ENCODE measurements around the gene CPB1.
"Not testable (repeated sequence)": the region's sequence is repeated elsewhere in the genome, so short reads cannot be mapped to it uniquely, and the experiment has no call there.

The CPB1 gene

GRCh38 chr3:148827585-148827984 lies at the start of gene CPB1:
Gene CPB1, plus strand, starts transcription at chr3:148827811. Its CDS starts 13 bp downstream, at chr3:148827824.
- no peak for DNase-seq (ENCODE audit: low read depth, low spot score)

- DNase-seq (ENCODE audit: low read depth, low spot score): no peak
These were observed 48.7 kb upstream of the CPB1 start for GRCh38 chr3:148778926-148779325.

DNA sequence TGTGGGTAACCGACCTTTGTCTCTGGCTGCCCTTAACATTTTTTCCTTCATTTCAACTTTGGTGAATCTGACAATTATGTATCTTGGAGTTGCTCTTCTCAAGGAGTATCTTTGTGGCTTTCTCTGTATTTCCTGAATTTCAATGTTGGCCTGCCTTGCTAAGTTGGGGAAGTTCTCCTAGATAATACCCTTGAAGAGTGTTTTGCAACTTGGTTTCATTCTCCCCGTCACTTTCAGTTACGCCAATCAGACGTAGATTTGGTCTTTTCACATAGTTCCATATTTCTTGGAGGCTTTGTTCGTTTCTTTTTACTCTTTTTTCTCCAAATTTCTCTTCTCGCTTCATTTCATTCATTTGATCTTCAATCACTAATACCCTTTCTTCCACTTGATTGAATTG lies 42.6 kb upstream of the CPB1 start:
- DNase-seq (ENCODE audit: low read depth, low spot score): not testable (repeated sequence)

GRCh38 chr3:148786159-148786558 lies 41.5 kb upstream of the CPB1 start:
- not testable (repeated sequence) for DNase-seq (ENCODE audit: low read depth, low spot score)

DNA sequence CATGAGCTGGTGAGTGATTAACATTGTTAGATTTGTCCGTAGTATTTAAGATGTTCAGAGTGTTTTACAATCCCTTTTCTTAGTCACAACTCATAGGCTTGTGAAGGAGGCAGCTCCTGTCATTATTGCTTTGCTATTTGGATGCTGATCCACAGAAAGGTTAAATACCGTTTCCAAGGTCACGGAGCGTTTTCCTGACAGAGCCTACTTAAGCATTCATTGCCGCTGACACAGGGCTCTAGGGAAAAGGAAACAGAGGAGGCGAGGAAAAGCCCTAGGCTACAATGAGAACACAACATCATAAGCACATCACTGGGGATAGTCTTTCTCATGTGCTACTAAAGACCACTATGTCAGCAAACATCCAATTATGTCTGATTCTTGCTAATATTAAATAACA lies 38.5 kb upstream of the CPB1 start:
- DNase-seq (ENCODE audit: low read depth, low spot score): peak; percentile 41

GRCh38 chr3:148789906-148790305 lies 37.7 kb upstream of the CPB1 start:
- DNase-seq (ENCODE audit: low read depth, low spot score): no peak

DNA sequence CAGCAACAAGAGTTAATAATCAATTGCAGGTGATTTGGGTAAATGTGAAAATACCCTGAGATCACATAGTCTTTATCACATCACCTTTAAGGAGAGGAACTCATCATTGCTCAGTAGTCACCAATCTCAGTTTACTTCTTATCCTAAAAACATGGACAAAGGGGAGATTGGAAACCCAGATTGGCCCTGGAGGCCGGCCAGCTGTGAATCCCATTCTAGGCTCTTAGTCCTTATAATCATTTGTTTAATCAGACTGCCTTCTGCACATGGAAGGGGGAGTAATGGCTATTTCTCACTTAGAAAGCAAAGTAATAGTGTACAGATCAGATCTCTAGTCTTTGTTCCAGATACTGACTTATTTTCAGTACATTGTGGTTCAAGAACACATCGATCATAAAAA lies 37.2 kb upstream of the CPB1 start:
- no peak for DNase-seq (ENCODE audit: low read depth, low spot score)

- no peak for DNase-seq (ENCODE audit: low read depth, low spot score)
These were observed 36.5 kb upstream of the CPB1 start for GRCh38 chr3:148790851-148791735.

DNA sequence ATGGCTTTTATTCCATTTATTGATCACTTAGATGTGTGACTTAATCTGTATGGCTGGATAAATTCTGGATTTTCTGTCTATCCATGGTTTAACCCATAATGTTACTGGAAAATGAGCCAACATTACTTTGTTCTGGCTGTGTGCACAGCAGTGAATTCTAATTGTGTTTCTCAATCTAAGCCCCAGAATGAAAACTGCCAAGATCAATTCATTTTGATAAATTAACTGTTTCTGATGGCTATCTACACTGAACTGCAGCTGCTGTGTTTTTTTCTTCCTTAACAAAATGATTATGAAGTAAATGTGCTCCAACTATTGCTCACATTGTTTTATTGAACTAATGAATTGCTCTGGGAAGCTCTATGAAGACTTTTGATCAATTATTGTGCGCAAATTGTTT lies 35.7 kb upstream of the CPB1 start:
- DNase-seq (ENCODE audit: low read depth, low spot score): no peak

DNA sequence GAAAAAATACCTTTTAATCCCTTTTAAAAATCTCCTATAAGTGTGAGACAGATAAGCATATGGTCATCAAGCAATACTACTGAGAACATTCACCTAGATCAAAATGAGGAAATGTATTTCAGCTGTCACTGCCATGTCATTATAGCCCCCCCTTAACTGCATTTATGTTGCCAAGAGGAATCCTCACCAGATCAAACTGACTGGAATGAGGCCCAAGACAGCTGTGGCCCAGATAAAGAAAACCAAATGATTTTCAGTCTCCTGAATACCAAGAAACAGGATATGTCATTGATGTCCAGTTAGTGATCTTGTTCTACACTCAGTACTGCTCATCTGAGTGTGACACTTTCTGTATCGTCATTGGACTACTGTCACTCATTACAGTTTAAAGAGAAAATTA lies 35.1 kb upstream of the CPB1 start:
- DNase-seq (ENCODE audit: low read depth, low spot score): no peak

- DNase-seq (ENCODE audit: low read depth, low spot score): no peak
These were observed 30.8 kb upstream of the CPB1 start for GRCh38 chr3:148796799-148797198.

GRCh38 chr3:148797795-148798194 lies 29.8 kb upstream of the CPB1 start:
- no peak for DNase-seq (ENCODE audit: low read depth, low spot score)

- DNase-seq (ENCODE audit: low read depth, low spot score): no peak
These were observed 27.2 kb upstream of the CPB1 start for GRCh38 chr3:148800414-148800813.

- DNase-seq (ENCODE audit: low read depth, low spot score): no peak
These were observed 17.8 kb upstream of the CPB1 start for GRCh38 chr3:148809835-148810234.

GRCh38 chr3:148815316-148816110 lies 12.1 kb upstream of the CPB1 start:
- DNase-seq (ENCODE audit: low read depth, low spot score): no peak

DNA sequence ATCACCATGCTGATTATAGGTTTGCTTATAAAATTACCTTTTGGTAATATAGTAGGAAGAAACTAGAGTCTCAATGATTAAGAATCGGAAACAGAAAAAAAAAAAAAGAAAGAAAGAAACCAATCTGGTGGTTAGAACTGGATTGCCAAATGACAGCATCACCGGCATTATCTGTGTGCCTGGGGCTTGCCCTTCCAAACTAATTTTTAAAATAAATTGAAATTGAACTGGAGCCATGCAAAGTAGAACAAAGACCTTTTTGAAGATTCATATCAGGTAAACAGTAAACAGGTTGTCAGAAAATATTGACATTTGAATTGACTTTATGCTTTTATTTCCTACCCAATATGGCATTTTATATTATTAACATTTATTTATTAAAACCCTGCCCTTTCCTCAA lies 11.2 kb upstream of the CPB1 start:
- no peak for DNase-seq (ENCODE audit: low read depth, low spot score)

DNA sequence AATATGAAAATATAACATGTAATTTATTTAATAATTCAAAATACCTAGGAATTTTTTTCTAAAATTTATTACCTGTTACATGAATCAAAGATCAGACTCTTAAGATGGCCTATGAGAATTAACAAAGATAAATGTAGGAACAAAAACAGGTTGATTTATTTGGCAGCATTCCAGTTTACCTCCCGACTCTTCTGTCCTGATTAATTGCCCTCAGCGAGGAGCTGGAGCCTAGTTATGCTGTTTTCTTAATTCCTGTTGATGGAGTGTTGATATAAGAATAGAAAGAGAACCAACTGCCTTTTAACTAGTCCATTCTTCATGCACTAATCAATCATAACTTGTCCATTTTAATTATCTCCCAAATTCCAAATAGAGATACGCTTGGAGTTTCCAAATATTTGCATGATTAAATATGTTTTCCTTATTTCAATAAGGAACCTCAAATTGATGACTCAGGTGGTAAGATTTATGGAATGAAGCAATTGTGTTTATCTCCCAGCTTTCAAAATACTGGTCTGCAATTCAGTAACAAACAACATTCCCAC lies 10.6 kb upstream of the CPB1 start:
- no peak for DNase-seq (ENCODE audit: low read depth, low spot score)

- peak; percentile 10 for DNase-seq (ENCODE audit: low read depth, low spot score)
These were observed 7.0 kb upstream of the CPB1 start for GRCh38 chr3:148820361-148821245.

GRCh38 chr3:148823026-148823425 lies 4.6 kb upstream of the CPB1 start:
- no peak for DNase-seq (ENCODE audit: low read depth, low spot score)

- no peak for DNase-seq (ENCODE audit: low read depth, low spot score)
These were observed 2.1 kb upstream of the CPB1 start for GRCh38 chr3:148825476-148825875.

GRCh38 chr3:148828136-148828690 lies 602 bp downstream of the CPB1 start:
- DNase-seq (ENCODE audit: low read depth, low spot score): no peak
